Stimulated activated CD8-positive, alpha-beta memory T cell treated with anti-CD3 and anti-CD28 coated beads, Interleukin-12 subunit alpha, Interleukin-12 subunit beta, amount 100 ng/mL, for 24 hours (primary cell): ENCODE measurements around the gene PCDH9.

ENCODE experiments used
- DNase-seq: peaks from one replicate; pipeline ENCODE4 v3.0.0-alpha.2; 2020; ENCODE audit errors: extremely low read depth

The PCDH9 gene

GRCh38 chr13:67036699-67037457 lies 193.3 kb downstream of the PCDH9 start:
- no peak for DNase-seq

DNA sequence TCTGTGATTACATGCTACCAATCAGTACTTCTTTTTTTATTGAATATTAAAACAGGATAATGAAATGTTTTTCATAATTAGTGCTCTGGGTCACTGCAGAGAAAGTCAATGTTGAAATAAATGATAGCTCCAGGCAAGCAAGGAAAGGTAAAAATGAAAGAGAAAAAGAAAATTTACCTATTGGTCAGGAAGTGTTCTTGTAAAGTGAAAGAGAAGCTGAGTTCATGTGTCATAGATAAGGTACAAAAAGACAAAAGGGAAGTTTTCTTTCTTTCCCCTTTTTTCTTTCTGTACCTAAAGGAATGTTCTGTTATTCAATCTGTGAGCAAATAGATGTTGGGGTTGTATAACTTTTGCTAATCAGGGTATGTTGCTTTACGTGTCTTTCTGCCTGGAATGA lies 197.0 kb downstream of the PCDH9 start:
- DNase-seq: no peak

DNA sequence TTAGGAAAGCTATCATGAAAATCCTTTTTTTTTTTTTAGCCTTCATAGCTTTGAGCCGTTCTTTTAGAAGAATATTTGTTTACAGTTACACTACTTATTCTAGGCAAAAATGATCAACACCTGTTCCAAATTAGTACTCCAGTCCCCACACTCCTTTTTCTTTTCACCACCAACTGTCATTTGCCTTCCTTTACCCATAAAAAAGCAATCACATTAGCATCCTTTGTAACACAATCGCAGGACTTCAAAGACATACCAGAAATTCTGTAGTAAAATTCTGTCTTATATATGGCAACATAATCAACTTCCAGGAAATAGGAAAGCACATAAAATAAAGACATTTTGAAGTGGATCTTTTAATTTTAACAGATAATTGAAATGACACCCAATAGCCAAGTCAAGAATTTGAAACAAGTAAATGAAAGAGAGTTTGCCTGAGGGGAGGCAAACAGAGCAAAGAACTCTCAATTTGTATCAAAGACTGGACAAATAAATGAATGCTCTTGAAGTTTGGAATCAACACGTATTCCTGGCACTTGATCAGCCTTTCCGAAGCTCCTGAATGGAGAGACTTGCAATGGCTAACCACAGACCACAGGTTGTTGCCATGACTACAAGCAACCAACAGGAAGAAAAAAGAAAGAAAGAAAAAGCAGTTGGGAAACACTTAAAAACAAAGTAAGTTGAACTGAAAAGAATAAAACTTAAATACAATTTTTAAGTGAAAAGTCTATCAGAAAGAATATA lies 206.8 kb downstream of the PCDH9 start:
- no peak for DNase-seq

- no peak for DNase-seq
These were observed 211.4 kb downstream of the PCDH9 start for GRCh38 chr13:67018775-67019174.

GRCh38 chr13:67017276-67017675 lies 212.9 kb downstream of the PCDH9 start:
- DNase-seq: no peak

DNA sequence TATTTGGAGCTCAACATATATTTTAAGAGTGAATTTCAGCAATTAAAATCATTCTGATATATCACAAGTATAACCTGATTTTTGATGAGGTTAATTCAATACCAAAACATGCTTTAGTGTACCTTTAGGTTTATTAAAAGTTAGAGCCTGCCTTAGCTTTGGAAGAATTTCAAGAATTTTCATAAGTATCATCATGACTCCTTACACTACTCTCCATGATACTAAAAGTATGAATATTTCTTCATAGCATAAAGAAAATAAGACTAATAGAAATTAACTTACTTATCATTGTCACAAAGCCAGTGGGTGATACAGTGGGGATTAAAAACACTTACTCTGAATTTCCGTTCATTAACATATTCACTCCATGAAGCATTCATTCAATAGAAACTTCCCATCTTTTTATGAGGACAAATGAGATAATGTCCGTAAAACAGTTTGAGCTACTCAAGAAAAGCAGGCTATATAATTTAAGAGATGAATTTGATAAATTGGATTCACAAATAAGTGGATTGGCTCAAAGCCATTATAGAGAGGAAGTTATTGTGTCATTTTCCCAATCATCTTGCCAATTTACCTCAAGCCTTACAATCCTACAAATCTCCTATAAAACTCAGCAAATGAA lies 214.0 kb downstream of the PCDH9 start:
- no peak for DNase-seq

GRCh38 chr13:67014399-67014798 lies 215.7 kb downstream of the PCDH9 start:
- DNase-seq: no peak

GRCh38 chr13:67013709-67014108 lies 216.4 kb downstream of the PCDH9 start:
- DNase-seq: no peak

GRCh38 chr13:67008075-67008668 lies 222.0 kb downstream of the PCDH9 start:
- DNase-seq: no peak

DNA sequence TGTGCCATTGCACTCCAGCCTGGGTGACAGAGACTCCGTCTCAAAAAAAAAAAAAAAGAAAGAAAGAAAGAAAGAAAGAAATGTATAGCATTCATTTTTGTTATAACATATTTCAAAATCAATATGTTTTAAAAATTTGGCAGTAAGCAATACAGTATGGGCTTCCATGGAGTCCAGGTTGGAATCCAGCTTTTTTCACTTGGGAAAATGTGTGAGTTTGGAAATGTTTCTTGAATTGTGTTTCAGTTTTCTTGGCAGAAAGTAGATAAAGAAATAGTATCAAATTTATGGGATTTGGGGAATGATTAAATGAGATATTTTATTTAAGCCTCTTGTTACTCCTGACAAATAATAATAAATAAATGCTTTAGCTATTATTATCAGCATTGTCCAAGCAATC lies 225.6 kb downstream of the PCDH9 start:
- DNase-seq: no peak

GRCh38 chr13:67003743-67004142 lies 226.4 kb downstream of the PCDH9 start:
- no peak for DNase-seq

DNA sequence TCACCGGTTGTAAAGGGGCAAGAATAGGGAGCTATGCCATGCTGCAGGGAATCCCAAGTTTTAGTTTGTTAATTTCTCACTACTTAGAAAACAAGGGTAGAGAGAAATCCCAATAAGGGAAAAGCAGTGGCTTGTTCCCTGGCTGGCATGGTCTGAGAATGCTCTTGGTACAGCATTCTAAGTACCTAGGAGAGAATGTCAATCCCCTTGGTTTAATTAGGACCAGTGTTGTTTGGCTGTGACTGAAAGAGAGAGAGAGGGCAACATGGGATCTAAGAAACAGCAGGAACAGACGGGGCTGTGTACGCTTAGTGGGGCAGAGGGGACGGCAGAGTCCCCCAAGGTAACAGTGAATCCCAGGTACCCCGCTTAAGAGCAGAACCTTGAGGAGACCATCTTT lies 228.8 kb downstream of the PCDH9 start:
- no peak for DNase-seq

DNA sequence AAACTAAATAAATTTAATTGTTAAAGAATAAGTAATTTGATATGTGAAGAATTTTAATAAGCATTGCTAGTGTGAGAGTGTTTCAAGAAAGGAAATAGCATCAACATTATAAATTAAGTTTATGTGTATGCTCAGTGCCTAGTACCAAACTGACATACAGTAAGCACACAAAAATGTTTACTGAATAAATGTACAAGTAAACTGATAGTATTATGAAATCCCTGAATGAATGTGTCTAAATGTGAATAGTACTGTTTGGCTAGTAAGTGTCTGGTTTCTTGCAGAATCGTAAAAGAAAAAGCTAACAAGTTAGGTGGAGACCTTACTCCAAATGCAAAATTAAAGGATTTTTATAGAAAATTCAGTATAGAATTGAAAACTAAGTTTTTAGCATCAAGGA lies 233.6 kb downstream of the PCDH9 start:
- no peak for DNase-seq

DNA sequence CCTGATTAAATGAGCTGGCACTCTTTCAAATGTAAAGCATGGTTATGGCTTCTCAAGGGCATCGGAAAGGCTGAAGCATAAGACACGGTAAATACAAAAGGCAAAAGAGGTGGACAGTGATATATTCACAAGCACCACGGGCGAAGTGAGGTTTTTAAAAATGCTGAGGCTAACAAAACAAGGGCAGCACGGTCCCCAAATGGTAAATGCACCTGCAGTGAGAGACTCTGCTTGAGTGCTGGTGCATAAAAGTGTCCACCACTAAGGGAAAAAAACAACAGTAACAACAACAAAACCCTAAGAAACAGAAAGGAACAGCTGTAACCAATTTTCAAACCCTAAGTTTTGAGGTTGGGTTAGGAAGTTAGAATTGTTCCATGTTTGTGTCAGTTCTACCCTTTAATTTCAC lies 234.9 kb downstream of the PCDH9 start:
- no peak for DNase-seq

DNA sequence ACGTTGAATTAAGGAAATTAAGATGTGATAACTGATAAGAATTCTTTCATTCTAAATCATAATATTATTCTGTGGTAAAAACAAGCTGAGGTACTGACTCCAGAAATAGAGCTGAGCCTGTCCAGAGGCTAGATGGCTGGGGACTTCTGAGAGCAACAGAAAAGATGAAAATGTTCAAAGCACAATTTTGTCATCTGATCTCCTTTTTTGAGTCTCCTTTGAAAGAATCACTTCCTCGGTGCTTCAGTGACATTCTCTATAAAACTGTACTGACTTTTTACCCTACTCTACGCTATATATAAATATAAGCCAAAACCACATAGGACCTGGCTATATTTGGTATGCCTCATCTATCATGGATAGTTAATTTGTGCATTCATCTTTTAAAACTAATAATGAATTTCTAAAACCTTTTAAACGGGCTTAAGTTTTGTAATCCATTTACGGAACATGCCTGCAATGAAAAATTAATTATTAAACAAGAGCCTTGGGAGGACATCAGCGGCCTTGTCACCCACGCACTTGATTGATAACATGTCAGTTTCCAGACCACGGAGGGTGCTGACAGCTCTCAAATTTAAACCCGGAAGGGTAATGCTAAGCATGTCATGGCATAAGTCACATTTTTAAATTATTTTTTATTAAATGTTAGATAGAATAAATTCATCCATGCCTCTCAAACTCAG lies 235.5 kb downstream of the PCDH9 start:
- DNase-seq: no peak

GRCh38 chr13:66994097-66994496 lies 236.0 kb downstream of the PCDH9 start:
- DNase-seq: no peak

GRCh38 chr13:66992719-66993118 lies 237.4 kb downstream of the PCDH9 start:
- DNase-seq: no peak

- DNase-seq: no peak
These were observed 238.0 kb downstream of the PCDH9 start for GRCh38 chr13:66992183-66992582.

- DNase-seq: no peak
These were observed 245.9 kb downstream of the PCDH9 start for GRCh38 chr13:66984241-66984640.

DNA sequence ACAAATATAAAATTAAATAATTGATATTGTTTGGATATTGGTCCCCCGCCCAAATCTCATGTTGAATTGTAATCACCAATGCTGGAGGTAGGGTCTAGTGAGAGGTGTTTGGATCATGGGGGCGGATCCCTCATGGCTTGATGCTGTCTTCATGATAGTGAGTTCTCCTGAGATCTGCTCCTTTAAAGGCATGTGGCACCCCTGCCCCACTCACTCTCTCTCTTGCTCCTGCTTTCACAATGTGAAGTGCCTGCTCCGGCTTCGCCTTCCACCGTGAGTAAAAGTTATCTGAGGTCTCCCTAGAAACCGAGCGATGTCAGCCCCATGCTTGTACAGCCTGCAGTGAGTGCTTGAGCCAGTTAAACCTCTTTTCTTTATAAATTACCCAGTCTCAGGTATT lies 248.2 kb downstream of the PCDH9 start:
- DNase-seq: no peak

DNA sequence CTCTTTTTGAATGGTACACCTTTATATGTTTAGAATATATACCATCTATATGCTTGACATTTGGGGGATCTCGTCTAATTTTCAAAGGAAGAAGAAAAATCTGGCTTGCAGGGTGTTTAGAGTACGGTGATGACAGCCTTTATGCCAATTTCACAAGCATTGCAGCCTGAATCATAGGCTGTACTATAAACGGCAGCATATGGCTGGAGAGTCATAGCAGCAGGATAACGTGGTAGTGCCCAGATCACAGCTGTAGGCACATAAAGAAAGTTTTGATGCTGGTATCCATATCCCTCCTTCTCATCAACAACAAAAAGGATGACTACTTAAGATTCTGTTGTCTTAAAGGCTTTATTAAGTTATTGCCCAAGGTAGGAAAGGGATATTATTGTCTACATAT lies 253.0 kb downstream of the PCDH9 start:
- no peak for DNase-seq

DNA sequence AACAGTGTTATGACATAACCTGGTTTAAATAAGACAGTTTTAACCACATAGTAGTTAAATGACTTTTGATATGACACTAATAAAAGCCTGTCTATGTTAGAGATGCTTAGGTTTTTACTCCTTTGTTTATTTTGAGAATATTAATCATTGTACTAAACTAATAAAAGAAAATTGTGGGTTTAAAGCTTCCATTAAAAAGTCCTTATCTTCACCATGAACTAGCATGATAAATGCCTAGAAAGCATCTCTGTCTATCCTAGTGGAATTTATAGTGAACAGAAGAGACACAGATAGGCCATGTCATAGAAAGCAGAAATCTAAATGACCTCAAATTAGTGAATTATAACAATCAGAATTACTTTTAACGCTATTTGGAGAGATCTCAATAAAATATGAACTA lies 255.2 kb downstream of the PCDH9 start:
- no peak for DNase-seq
